NCI-H1092 treated with DMSO at 0.1 percent for 48 hours (cell line): ENCODE results near the gene MT1B.
"Not testable (repeated sequence)": the region's sequence is repeated elsewhere in the genome, so short reads cannot be mapped to it uniquely, and the experiment has no call there.

Experiments used
- DNase-seq: peaks from one replicate; lab custom pipeline; 2025; lab: John Stamatoyannopoulos, UW

Gene MT1B

DNA sequence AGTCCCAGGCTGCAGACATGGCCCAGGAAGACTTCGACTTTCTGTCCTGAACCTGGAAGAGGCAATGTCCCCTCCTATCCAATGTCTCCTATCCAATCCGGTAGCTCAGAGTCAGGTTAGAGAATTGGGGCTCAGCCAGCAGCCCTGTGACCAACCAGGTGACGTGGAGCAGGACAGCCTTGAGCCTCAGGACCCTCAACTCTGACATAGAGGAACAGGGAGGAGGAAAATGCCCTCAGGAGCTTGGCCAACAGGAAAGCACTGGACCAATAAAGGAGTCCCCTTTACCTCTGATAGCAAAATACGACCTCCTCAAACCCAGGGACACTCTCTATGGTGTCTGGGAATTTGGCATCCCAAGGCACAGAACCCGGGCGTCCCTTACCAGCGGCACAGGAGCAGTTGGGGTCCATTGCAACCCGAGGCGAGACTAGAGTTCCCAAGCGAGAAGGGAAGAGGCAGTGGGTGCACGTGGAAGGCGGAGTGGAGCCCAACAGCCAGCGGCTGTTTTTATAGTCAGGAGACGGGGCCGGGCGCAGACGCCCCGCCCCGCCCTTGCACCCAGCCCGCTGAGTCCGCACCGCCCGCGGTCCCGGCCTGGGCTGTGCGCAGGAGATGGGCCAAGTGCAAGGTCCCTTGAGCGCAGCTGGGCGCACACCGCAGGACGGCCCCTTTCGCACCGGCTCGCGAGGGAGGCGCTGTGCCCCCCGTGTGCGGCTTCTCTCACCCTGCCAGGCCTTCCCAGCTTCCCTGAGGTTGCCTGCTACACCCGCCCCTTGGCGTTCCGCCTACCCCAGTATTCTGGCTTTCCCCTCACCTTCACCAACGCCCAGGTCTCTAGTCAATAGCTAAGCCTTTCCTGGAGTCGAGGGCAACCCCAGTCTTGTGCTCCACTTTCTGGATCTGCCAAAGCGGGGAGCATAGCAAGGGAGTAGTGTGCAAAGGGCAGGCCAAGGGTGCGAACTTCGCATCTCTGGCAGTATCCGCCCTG is 16.2 kb downstream of the MT1B start, which contains the start of gene MT1G:
MT1G (minus strand) TSS at position 485 of the 991 bp plus-strand sequence; CDS start at position 413, 72 bp downstream.
- no peak for DNase-seq

DNA sequence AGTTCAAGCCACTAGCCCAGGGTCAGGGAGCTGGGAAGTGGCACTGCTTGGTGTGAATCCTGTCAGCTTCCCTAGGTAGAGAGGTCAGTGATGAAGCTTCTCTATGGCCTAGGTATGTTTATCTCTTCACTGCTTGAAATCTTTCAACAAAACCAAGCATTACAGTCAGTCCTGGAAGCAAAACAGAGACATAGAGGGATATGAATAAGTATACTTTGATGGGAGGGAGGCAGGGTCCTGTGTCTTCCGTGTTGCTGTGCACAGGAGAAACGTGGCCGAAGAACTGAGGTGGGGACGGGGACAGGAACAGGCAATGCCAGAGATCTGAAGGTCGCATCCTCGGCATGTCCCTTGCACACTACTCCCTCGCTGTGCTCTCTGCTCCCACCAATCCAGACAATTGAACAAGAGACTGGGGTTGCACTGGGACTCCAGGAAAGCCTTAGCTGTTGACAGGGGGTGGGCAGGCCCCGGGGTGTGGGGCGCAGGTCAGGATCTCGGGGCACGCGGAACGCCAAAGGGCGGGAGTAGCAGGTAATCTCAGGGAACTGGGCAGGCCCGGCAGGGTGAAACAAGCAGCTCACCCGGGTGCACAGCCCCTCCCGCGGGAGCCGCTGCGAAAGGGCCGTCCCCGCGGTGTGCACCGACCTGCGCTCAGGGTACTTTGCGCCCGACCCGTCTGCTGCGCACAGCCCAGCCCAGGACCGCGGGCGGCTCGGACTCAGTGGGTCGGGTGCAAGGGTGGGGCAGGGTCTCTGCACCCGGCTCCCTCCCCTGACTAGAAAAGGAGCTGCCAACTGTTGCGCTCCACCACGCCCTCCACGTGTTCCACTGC is 17.5 kb downstream of the MT1B start, which contains the start of gene MT1H:
MT1H (plus strand) TSS at position 810 of the 835 bp plus-strand sequence. CDS start 71 bp downstream, outside the sequence.
- DNase-seq = no peak

DNA sequence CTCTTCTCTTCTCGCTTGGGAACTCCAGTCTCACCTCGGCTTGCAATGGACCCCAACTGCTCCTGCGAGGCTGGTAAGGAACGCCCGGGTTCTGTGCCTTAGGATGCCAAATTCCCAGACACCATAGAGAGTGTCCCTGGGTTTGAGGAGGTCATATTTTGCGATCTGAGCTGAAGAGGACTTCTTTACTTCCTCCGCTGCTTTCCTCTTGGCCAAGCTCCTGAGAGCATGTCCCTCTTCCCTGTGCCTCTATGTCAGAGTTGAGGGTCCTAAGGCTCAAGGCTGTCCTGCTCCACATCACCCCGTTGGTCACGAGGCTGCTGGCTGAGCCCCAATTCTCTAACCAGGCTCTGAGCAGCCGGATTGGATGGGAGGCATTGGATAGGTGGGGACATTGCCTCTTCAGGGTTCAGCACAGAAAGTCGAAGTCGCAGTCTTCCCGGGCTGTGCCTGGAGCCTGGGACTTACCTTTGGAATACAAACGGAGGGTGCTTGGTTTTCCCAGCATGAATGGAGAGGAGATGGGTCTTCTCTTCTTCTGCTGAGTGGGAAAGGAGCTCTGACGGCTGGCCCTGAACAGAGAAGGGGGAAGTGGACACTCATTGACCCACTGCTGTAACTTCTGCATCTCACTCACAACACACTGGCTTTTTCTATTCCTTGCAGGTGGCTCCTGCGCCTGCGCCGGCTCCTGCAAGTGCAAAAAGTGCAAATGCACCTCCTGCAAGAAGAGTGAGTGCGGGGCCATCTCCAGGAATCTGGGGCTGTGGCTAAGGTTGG is 18.3 kb downstream of the MT1B start:
- no peak for DNase-seq

DNA sequence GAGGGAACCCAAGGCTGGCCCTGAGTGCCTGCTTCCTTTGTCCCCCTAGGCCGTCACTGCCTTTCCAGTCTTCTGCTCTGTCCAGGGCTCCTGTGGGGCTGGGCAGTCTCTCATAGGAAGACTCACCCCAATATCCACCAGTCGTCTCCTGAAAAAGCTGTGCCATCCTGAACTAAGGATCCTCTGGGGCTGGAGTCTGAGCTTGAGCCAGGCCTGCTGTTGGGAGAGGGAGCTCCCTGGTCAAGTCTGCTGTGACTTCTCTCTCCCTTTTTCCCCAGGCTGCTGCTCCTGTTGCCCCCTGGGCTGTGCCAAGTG is 18.9 kb downstream of the MT1B start:
- DNase-seq = no peak

GRCh38 chr16:56671691-56672090 is 20.0 kb downstream of the MT1B start:
- DNase-seq = not testable (repeated sequence)

DNA sequence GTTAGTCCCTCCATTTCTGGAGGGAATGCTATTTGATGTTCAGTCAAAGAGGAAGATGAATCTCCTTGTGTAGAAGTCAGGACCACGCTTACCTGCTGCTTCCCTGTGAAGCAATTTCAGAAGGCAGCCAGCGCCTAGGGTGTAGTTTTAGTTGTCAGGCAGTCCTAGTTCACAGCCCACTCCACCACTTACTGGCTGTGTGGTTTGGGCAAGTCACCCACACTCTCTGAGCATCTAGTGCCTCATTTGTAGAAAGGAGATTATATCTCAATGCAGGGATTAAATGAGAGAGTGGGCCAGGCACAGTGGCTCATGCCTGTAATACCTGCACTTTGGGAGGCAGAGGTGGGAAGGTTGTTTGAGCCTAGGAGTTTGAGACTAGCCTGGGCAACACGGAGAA is 20.5 kb downstream of the MT1B start:
- DNase-seq = not testable (repeated sequence)

DNA sequence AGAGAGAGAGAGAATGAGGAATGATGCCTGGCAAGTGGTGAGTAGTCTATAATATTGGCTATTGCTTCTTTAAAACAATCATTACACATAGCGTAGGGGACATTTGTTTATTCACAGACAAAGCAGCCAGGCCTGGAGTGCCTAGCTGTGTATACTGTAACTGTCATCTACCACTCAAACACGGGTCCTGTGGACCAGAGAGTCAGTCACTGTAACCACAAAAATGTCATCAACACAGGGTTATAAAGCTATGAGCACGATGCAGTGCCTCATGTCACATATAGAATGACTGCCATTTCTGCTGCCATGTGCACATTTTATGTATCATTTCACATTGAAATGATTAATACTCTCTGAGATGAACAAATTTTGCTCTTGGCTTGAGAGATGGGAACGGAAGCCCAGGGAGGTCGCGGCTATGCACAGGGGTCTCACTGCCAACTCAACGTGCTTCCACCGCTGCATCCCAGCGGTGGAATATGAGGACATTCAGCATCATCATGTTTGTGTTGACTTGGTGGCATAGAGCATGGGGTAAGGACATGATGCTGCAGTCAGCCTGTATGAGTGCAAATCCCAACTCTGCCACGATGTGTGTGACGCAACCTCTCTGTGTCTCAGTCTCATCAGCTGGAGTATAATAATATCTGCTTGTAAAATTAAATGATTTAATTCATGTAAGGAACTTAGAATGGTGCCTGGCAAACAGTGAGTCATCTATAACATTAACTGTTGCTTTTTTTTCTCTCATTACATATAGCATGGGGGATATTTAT is 21.3 kb downstream of the MT1B start:
- no peak for DNase-seq

DNA sequence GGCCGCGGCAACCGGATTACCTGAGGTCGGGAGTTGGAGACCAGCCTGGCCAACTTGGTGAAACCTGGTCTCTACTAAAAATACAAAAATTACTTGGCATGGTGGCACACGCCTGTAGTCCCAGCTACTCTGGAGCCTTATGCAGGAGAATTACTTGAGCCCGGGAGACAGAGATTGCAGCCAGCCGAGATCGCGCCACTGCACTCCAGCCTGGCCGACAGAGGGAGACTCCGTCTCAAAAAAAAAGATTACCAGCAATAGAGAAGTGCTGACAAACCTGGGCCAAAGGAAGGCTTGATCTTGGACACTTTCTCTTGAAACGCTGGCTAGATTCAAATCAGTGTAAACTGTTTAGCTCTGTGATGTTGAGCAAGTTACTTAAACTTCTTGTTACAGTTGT is 22.2 kb downstream of the MT1B start:
- peak; percentile 5 for DNase-seq

- not testable (repeated sequence) for DNase-seq
Observed at GRCh38 chr16:56674570-56674969, 22.9 kb downstream of the MT1B start.

- no peak for DNase-seq
Observed at GRCh38 chr16:56675685-56676210, 24.1 kb downstream of the MT1B start.

DNA sequence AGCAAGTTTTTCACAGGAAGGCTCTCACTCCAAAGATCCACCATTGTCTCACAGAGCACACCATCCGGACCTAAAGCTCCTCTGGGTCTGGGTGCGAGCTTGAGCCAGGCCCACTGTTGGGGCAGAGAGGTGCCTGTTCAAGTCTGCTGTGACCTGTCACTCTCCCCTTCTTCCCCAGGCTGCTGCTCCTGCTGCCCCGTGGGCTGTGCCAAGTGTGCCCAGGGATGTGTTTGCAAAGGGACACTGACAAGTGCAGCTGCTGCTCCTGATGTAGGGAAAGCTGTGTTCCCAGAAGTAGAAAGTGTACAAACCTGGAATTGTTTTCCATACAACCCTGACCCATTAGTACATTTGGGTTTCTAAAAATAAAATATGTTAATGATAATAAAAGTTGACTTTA is 25.8 kb downstream of the MT1B start:
- no peak for DNase-seq

DNA sequence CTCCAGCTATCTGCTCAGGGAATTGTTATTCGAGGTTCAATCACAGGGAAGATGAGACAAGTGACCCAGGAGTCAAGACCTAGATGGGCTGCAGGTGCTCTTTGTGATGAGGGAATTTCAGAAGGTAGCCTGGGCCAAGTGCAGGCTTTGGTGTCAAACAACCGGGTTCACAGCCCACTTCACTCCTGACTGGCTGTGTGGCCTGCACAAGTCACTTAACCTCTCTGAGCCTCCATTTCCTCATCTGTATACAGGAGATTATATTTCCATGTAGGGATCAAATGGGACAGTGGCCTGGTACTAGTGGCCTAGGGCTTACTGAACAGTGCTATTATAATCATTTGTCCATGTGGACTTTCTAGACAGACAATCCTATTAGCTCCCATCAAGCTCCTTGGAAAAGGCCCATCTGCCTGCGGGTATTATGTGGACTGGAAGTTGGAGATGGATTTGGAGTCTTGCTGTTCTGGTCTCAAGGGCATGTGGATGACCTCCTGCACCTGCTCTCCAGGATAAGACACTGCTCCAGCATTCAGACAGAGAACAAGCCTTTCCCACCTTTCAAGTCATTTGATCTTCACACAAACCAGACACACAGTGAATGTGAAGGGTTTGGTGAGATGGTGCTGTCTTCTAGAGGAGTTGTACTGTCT is 27.5 kb downstream of the MT1B start:
- DNase-seq = no peak

GRCh38 chr16:56679818-56680217 is 28.1 kb downstream of the MT1B start:
- DNase-seq = no peak

GRCh38 chr16:56681939-56682702 is 30.4 kb downstream of the MT1B start, which contains the start of gene MT1X:
Gene MT1X, plus strand, starts transcription at chr16:56682470. Its CDS starts 71 bp downstream, at chr16:56682541.
- DNase-seq = peak; percentile 83

GRCh38 chr16:56682703-56683397 is 31.2 kb downstream of the MT1B start:
- no peak for DNase-seq

DNA sequence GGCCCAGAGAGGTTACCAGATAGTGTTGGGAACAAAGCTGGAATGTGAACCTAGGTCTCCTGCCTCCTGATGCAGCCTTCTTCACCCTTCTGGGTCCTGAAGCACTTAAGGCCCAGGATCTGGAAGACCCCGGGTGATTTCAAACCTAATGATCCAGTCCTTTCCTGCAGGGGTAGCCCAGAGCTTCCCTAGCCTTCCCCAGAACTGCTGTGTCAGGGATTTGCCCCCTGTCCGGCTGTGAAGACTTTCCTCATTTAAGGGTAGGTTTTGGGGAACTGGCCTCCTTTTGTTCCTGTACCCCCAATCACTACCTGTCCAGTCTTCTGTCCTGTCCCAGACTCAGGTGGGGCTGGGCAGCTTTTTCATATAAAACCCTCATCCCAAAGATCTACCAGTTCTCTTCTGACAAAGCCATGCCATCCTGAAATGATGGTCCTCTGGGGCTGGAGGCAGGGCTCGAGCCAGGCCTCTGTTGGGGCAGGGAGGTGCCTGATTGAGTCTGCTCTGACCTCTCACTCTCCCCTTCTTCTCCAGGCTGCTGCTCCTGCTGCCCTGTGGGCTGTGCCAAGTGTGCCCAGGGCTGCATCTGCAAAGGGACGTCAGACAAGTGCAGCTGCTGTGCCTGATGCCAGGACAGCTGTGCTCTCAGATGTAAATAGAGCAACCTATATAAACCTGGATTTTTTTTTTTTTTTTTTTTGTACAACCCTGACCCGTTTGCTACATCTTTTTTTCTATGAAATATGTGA is 31.9 kb downstream of the MT1B start:
- no peak for DNase-seq

- no peak for DNase-seq
Observed at GRCh38 chr16:56684256-56684925, 32.7 kb downstream of the MT1B start.
